Stimulated activated CD4-positive, alpha-beta T cell treated with anti-CD3 and anti-CD28 coated beads, TNF-alpha, amount 100 ng/mL, for 48 hours (primary cell): Measurements from ENCODE around the gene SNCG.

Experiments
- DNase-seq, 3 donors: peaks; one replicate each; pipeline ENCODE4 v3.0.0-alpha.2; 2020; ENCODE audit warnings: low read depth in 3 of 3

The SNCG gene

DNA sequence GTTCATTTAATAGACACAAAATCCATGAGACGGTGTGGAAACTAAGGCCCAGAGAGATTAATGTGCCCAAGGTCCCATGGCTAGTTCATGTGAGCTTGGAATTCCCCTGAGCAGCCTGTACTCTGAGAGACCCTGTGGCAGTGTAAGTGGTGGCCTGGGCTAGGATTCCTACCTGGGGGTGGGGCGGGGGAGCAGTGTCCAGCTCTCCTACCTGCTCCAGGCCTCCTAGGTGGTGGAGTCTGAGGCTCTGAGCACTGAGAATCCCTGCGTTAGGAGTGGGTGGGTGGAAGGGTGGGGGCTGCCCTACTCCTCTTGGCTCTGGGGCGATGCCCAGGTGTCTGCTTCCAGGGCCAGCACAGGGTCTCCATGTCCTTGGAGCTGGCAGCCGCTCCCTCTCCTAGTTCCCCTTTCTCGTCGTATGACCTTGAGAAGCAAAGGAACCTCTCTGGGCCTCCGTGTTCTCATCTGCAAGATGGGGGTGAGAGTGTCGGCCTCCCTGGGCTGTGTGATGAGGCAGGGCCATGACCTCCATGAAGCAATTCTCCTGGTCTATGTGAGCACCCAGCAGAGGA lies 2.5 kb downstream of the SNCG start:
- DNase-seq = no peak

- no peak for DNase-seq
Measured at GRCh38 chr10:86961481-86962091, 3.2 kb downstream of the SNCG start.

DNA sequence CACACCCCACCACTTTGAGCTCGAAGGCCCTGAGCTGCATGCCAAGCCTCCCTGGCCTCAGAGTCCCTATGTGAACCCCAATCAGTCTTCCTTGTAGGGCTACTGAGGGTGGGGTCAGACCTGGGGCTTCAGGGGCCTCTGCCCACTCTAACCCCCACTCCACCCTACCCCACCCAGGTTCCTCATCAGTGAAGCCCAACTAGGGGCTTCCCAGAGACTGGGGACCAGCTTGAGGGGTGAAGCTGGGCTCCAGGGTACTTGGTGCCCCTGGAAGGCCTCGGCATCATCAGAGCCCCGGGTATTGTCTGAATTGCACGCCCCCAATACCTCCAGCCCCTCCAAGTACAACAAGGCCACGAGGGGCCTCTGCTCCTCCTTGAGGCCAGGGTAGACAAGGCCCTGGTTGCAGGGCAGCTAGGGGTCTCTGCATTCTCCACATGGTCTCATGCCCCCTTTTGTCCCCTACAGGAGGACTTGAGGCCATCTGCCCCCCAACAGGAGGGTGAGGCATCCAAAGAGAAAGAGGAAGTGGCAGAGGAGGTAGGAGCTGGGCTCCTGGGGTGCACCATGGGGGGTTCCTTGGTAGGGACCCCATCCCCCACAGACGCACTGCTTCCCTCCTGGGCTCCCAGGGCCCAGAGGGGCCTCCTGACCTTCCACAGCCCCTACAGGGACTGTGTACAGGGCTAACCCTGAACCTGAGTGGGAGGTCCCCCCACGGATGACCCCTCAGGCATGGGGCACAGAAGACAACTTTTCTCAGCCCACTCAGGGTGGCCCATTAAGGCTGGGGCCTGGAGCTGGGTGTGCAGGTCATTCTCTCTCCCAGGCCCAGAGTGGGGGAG lies 4.0 kb downstream of the SNCG start:
- DNase-seq = no peak

GRCh38 chr10:86962981-86963310 lies 4.5 kb downstream of the SNCG start:
- DNase-seq = no peak

GRCh38 chr10:86963341-86963919 lies 5.0 kb downstream of the SNCG start:
- DNase-seq = no peak

DNA sequence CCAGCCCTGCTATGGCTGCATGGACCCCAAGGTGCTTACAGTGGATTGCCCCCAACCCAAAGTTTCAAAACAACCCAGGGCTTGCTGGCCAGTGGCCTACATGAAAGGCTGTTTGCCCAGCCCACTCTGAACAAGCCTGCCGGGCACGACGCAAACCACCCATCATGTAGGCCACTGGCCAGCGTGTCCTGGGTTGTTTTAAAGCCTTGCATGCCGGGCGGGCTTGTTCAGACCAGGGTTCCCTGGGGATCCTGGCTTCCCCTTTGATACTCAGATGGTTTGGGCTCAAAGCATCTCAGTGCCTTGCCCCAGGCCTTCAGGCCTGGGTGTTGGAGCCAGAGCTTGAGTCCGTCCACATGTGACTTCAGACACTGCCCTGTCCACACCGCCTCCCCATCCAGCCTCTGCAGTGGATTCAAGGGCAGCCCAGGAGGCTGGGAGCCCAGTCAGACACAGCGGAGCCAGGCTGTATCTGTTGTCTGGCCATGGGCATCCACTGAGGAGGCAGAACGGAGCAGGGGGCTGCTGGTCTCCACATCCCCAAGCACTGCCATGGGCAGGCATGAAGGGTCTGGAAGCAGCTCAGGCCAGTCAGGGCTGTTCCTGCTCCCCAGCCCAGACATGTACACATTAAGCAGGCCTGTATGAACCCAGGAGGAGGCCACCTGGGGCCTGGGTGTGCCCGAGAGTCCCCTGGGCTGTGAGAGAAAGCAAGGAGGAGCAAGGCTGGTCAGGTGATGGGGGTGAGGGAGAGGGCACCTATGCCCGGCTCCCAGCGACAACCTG lies 5.9 kb downstream of the SNCG start:
- DNase-seq = no peak

GRCh38 chr10:86964847-86965190 lies 6.4 kb downstream of the SNCG start:
- no peak for DNase-seq

DNA sequence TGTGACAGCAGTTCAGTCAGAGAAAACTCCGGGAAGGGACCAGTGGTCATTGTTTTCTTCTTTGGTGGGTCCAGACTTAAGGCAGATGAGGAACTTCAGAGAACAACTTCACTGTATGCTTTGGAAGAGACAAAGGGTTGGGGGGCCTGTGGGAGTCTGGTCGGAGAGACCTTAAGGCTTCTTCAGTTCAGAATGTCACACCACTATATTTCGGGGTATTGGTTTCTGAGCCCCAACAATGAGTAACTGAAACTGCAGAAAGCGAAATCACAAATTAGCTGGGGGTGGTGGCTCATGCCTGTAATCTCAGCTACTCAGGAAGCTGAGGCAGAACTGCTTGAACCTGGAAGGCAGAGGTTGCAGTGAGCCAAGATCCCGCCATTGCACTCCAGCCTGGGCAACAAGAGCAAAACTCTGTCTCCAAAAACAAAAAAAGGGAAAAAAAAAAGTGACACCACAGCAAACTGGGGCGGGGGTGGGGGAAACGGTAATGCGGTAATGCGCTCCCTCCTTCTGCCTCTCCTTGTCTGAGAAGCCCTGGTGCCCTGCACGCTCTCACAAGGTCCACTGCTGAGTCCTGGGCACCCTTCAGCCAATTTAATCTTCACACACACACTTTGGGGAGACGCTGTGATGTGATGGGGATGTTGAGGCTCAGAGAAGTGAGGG lies 7.7 kb downstream of the SNCG start:
- DNase-seq = no peak

GRCh38 chr10:86967481-86967941 lies 9.1 kb downstream of the SNCG start:
- DNase-seq = no peak

- no peak for DNase-seq
Measured at GRCh38 chr10:86968271-86968993, 10.0 kb downstream of the SNCG start, which contains the start of gene ADIRF. Gene ADIRF, plus strand, starts transcription at chr10:86968482. Its CDS starts 63 bp downstream, at chr10:86968545.

- DNase-seq = no peak
Measured at GRCh38 chr10:86968994-86969355, 10.6 kb downstream of the SNCG start.

DNA sequence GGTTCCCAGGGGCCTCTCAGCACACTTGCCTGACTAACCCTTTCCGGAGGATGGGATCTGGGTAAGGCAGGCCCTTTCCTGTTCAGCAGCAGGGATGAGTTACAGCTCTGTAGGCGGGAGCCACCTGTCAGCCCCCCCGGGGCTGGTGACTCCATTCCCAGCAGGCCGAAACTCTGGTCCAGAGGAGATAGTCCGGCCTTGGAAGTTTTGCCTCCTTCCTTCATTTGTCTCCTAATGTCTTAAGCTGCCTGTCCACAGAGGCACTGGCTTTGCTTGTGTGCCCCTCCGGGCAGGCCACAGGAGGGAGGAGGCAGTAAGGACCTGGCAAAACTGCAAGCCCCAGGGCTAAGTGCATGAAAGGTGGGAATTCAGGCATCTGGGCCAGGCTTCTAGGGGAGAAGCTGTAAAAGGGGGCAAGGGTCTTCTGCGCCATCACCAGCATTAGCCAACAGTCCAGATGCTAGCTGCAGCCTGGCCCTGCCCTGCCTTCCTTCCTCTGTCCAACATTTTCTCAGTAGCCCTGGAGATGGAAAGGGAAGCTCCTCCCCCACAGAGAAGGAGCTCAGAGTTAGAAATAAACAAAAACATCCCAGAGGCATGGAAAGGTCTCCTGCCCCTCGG lies 11.1 kb downstream of the SNCG start:
- DNase-seq = no peak

- DNase-seq = no peak
Measured at GRCh38 chr10:86970162-86970981, 12.0 kb downstream of the SNCG start.

DNA sequence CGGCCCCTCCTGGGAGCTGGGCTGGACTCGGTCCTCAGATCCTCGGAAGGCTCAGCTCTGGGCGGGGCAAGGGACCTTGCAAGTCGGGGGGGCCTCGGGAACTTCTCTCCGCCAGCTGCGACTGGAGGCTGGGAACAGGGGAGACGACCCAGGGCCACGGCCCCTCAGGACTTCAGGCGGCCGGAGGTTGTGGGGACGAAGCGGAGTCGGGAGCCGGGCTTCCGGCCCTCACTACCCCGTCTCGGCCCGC lies 12.5 kb downstream of the SNCG start:
- DNase-seq = no peak

DNA sequence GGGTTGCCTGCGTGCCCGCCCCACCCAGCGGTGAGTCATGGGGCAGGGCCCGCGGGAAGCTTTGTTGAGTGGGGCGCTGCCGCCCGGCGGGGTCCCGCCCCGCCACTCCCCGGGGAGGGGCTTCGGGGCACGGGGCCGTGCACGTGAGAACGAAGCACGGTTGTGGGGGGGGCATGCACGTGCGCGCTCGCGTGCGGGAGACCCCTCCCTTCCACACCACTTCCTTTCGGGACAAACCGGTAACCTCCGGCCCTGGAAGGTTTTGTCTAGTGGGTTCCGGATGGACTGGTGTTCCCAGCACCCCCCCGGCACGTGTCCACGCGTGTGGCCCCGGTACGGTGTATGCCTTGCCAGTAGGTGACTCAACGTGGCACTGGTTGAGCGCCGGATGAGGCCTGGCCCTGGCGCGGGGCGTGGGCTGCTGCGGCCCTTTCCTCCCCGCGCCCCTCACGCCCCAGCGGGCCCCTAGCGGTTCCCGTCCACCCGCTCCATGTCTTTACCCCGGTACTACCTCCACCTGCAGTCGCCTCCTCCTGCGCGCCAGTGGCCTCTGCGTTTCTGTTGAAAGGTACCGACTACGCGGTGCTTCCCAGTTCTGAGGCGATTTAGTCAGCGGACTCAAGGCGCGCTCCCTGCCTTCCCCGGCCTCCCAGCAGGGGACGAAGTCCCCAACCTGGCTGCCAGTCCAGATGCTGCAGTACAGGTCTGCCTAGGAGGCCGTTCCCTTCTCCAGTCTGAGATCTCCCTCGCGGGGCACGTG lies 13.0 kb downstream of the SNCG start:
- peak; percentile 69 to 79 (median 69) for DNase-seq

GRCh38 chr10:86972613-86973380 lies 14.4 kb downstream of the SNCG start:
- no peak for DNase-seq

- no peak for DNase-seq
Measured at GRCh38 chr10:86974484-86974883, 16.1 kb downstream of the SNCG start.

- DNase-seq = no peak
Measured at GRCh38 chr10:86976362-86977056, 18.1 kb downstream of the SNCG start.
